Heart left ventricle (tissue), 13 donors: ENCODE results near the gene MAPKAPK2.

Experiments
- POLR2A ChIP-seq, 2 donors: fragments of 450-650 bp; IDR thresholded peaks; one replicate each; pipeline ENCODE4 v1.6.1; 2017; ENCODE audit warnings: antibody characterized with exemption in 2 of 2, mild to moderate bottlenecking in 2 of 2, moderate library complexity in 2 of 2
- TF ChIP-seq, protein P1 (sequence below), 12 donors: fragments of 200-600 bp; sonication (generic) in 4 of 12; IDR thresholded peaks; one replicate each; pipeline versions ENCODE4 v1.5.0 to v1.8.0; 2018 to 2022; ENCODE audit warnings: antibody characterized with exemption in 12 of 12, mild to moderate bottlenecking in 5 of 12
- donor health status: ischemic (EF 13 %, LVEDD 7.1; RV severe dilation, severe dysfunction).
- donor health status: DM: no; HTN: yes; CAD: no.
- donor health status: DM: no; HTN: no; CAD: no.
- donor health status: ischemic (EF 25% LVEDD 6.9; RV normal size, moderate dysfunction).
- donor health status: ischemic (EF 25% LVEDD 5.7; RV mildly dilated, moderate dysfunction).
- donor health status: ischemic (EF 35%, LVEDD 5.7; RV mildly dilated, moderate dysfunction).
- donor health status: nonischemic (EF 11% LVEDD 7.7; RV severe dilation, severe dysfunction).
- donor health status: DM: yes; HTN: yes; CAD: no.
- donor health status: PGD.
- donor health status: ischemic (EF 29% LVEDD 5.4; RV normal size, mild dysfunction).
- donor health status: nonischemic (EF 23%, LVEDD 6.1; RV moderate dilation, normal function).

DNA sequence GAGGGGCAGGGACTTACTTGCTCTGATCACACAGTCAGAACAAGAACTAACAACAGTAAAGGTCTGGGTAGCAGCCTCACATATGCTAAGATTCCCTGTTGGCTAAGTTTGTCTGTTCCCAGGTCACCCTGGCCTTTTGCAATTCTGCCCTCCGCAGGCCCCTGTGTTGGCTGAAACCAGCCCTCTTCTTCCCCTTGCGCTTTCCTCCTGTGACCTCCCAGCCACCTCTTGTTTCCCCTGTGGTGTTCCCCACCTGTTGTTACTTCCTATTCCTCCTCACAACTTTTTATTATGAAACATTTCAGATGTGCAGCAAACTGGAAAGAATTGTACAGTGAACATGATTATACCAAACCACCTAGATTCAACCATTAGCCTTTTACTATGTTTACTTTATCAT is 23.4 kb downstream of the MAPKAPK2 start:
- TF ChIP-seq, protein P1, sequence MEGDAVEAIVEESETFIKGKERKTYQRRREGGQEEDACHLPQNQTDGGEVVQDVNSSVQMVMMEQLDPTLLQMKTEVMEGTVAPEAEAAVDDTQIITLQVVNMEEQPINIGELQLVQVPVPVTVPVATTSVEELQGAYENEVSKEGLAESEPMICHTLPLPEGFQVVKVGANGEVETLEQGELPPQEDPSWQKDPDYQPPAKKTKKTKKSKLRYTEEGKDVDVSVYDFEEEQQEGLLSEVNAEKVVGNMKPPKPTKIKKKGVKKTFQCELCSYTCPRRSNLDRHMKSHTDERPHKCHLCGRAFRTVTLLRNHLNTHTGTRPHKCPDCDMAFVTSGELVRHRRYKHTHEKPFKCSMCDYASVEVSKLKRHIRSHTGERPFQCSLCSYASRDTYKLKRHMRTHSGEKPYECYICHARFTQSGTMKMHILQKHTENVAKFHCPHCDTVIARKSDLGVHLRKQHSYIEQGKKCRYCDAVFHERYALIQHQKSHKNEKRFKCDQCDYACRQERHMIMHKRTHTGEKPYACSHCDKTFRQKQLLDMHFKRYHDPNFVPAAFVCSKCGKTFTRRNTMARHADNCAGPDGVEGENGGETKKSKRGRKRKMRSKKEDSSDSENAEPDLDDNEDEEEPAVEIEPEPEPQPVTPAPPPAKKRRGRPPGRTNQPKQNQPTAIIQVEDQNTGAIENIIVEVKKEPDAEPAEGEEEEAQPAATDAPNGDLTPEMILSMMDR (IDR thresholded peaks at IDR 0.05) = no peak
- TF ChIP-seq POLR2A (IDR thresholded peaks at IDR 0.05) = no peak
